K562 (cell line): Measurements from ENCODE around the gene RPS6KA2.

Experiments used
- C11orf30 ChIP-seq: fragments of 450-650 bp; IDR thresholded peaks from 2 replicates; pipeline ENCODE4 v1.6.1; 2016; ENCODE audit warnings: low read depth, mild to moderate bottlenecking
- CBFB ChIP-seq: sonication (generic); formaldehyde crosslinking; IDR thresholded peaks from 2 replicates; pipeline ENCODE4 v1.4.0; 2020; ENCODE audit warnings: mild to moderate bottlenecking, missing genetic modification reagents
- CCAR2 ChIP-seq: fragments of 200-400 bp; formaldehyde crosslinking; IDR thresholded peaks from 2 replicates; pipeline ENCODE4 v1.6.1; 2017; ENCODE audit warnings: mild to moderate bottlenecking, low read depth, low read length
- CEBPB ChIP-seq: fragments of 450-650 bp; IDR thresholded peaks from 2 replicates; pipeline ENCODE4 v1.6.1; 2016; ENCODE audit warnings: missing genetic modification characterization, missing compliant biosample characterization
- CTCF ChIP-seq, 3 experiments: IDR thresholded peaks in 2 of 3; conservative IDR thresholded peaks in 1 of 3; 2 replicates each; pipeline ENCODE4 v1.5.1; 2011 to 2012; ENCODE audit warnings: low read length in 3 of 3, mild to moderate bottlenecking in 3 of 3, control low read depth in 2 of 3, improper control_type of control experiment in 1 of 3, inconsistent platforms in 1 of 3, low read depth in 1 of 3, mixed read lengths in 1 of 3, moderate library complexity in 1 of 3; ENCODE audit not compliant: insufficient read depth in 2 of 3
- E2F5 ChIP-seq: sonication (generic); formaldehyde crosslinking; IDR thresholded peaks from 2 replicates; pipeline ENCODE4 v1.8.0; 2022; ENCODE audit warnings: mild to moderate bottlenecking, missing genetic modification reagents
- HCFC1 ChIP-seq: IDR thresholded peaks from 2 replicates; pipeline ENCODE4 v1.6.1; 2012; ENCODE audit warnings: low read depth, low read length, improper control_type of control experiment
- LCOR ChIP-seq: sonication (generic); formaldehyde crosslinking; IDR thresholded peaks from 2 replicates; pipeline ENCODE4 v1.8.0; 2022; ENCODE audit warnings: mild to moderate bottlenecking, missing genetic modification reagents
- MXI1 ChIP-seq: IDR thresholded peaks from 2 replicates; pipeline ENCODE4 v1.6.1; 2011; ENCODE audit warnings: low read depth, mild to moderate bottlenecking, improper control_type of control experiment, low read length
- POLR2AphosphoS5 ChIP-seq: IDR thresholded peaks from 2 replicates; pipeline ENCODE4 v1.6.1; 2011; ENCODE audit warnings: mild to moderate bottlenecking, low read depth, low read length, moderate library complexity; ENCODE audit not compliant: control insufficient read depth, insufficient read depth
- SMC3 ChIP-seq: conservative IDR thresholded peaks from 2 replicates; pipeline ENCODE4 v1.6.1; 2011; ENCODE audit warnings: low read depth, low read length, improper control_type of control experiment; ENCODE audit not compliant: insufficient read depth
- YY1 ChIP-seq, 3 experiments: IDR thresholded peaks; 2 replicates each; pipeline ENCODE4 v1.6.1; 2011; ENCODE audit warnings: low read length in 2 of 3, mild to moderate bottlenecking in 2 of 3, moderate library complexity in 2 of 3, borderline replicate concordance in 1 of 3, control low read depth in 1 of 3, low read depth in 1 of 3; ENCODE audit not compliant: insufficient read depth in 3 of 3, insufficient replicate concordance in 2 of 3, control insufficient read depth in 1 of 3, insufficient read length in 1 of 3; ENCODE audit errors: extremely low read depth in 1 of 3
- ZFP91 ChIP-seq: sonication (generic); formaldehyde crosslinking; IDR thresholded peaks from 2 replicates; pipeline ENCODE4 v1.8.0; 2022; ENCODE audit warnings: mild to moderate bottlenecking, missing genetic modification reagents
- ZNF561 ChIP-seq: fragments of 450-650 bp; formaldehyde crosslinking; conservative IDR thresholded peaks from 2 replicates; pipeline ENCODE4 v1.4.0; 2020; ENCODE audit warnings: mild to moderate bottlenecking, moderate library complexity

- TF ChIP-seq CTCF (IDR thresholded peaks at IDR 0.05 in 2 of 3, conservative IDR thresholded peaks at IDR 0.05 in 1 of 3; ENCODE audit: insufficient read depth in 2 of 3, low read depth in 1 of 3, low read length in 3 of 3) = no peak
- TF ChIP-seq SMC3 = no peak
- no peak for TF ChIP-seq HCFC1
- no peak for TF ChIP-seq YY1 (IDR thresholded peaks at IDR 0.05; ENCODE audit: borderline replicate concordance in 1 of 3, control insufficient read depth in 1 of 3, extremely low read depth in 1 of 3, insufficient read depth in 3 of 3, insufficient read length in 1 of 3, insufficient replicate concordance in 2 of 3, low read depth in 1 of 3, low read length in 2 of 3)
- no peak for TF ChIP-seq MXI1
- no peak for TF ChIP-seq ZFP91 (CRISPR knock-in tag)
- TF ChIP-seq ZNF561 (CRISPR knock-in tag) = no peak
- TF ChIP-seq CCAR2 = no peak
- TF ChIP-seq E2F5 (CRISPR knock-in tag) = no peak
- no peak for TF ChIP-seq POLR2AphosphoS5
- no peak for TF ChIP-seq C11orf30
- TF ChIP-seq CEBPB (tag) = no peak
- TF ChIP-seq LCOR = no peak
- TF ChIP-seq CBFB (CRISPR knock-in tag) = no peak
Observed at GRCh38 chr6:166498661-166499349, 128.2 kb downstream of the RPS6KA2 start.
